ENCODE results near the gene SULF2.

Gene SULF2

GRCh38 chr20:47609001-47609400, 176.3 kb downstream of the SULF2 start:
- no peak for DNase-seq
- TF ChIP-seq CTCF (IDR thresholded peaks at IDR 0.05; ENCODE audit: low read depth, low read length) = no peak
- H3K9me3 ChIP-seq (ENCODE audit: severe bottlenecking) = no peaks in the 10 kb centered on the region
- H3K27ac ChIP-seq = no peak overlapping the region
- H3K4me3 ChIP-seq (ENCODE audit: low read depth, low read length) = no peak overlapping the region
- H3K27me3 ChIP-seq (ENCODE audit: insufficient read depth, low read depth, severe bottlenecking) = no peaks in the 10 kb centered on the region
- H3K36me3 ChIP-seq = no peaks in the 10 kb centered on the region
